ENCODE results near the gene WFIKKN2.

- TF ChIP-seq CTCF (optimal IDR thresholded peaks at IDR 0.05 in 1 of 3, IDR thresholded peaks at IDR 0.05 in 1 of 3, conservative IDR thresholded peaks at IDR 0.05 in 1 of 3; ENCODE audit: extremely low read depth in 1 of 3, insufficient read depth in 2 of 3, low read length in 3 of 3) (no peak), EZH2 (IDR thresholded peaks at IDR 0.05; ENCODE audit: low read length) (no peak)
These were observed 6.0 kb downstream of the WFIKKN2 start for GRCh38 chr17:50841277-50841948.

Data from keratinocyte (primary cell).